SHP77 (cell line): ENCODE results near the gene BEAN1.

Source experiments
- DNase-seq, 2 experiments: peaks; one replicate each; lab custom pipeline; 2025; lab: John Stamatoyannopoulos, UW

BEAN1 gene

GRCh38 chr16:66419527-66419926, 7.6 kb upstream of the BEAN1 start:
- DNase-seq: no peak

GRCh38 chr16:66420396-66420795, 6.7 kb upstream of the BEAN1 start:
- no peak for DNase-seq

- DNase-seq: no peak
Observed at GRCh38 chr16:66421891-66422290, 5.2 kb upstream of the BEAN1 start.

GRCh38 chr16:66422366-66422765, 4.7 kb upstream of the BEAN1 start:
- no peak for DNase-seq

GRCh38 chr16:66423177-66423576, 3.9 kb upstream of the BEAN1 start:
- no peak for DNase-seq

- no peak for DNase-seq
Observed at GRCh38 chr16:66425651-66426050, 1.4 kb upstream of the BEAN1 start.

GRCh38 chr16:66426112-66427035, 721 bp upstream of the BEAN1 start:
- no peak for DNase-seq

- no peak for DNase-seq
Observed at GRCh38 chr16:66427871-66428681, 981 bp downstream of the BEAN1 start.

GRCh38 chr16:66428682-66429251, 1.7 kb downstream of the BEAN1 start:
- DNase-seq: no peak

- DNase-seq: no peak
Observed at GRCh38 chr16:66429290-66429962, 2.3 kb downstream of the BEAN1 start.

- no peak for DNase-seq
Observed at GRCh38 chr16:66430214-66430613, 3.1 kb downstream of the BEAN1 start.

GRCh38 chr16:66431760-66432159, 4.7 kb downstream of the BEAN1 start:
- DNase-seq: no peak

- no peak for DNase-seq
Observed at GRCh38 chr16:66432429-66432828, 5.3 kb downstream of the BEAN1 start.

GRCh38 chr16:66434619-66435430, 7.7 kb downstream of the BEAN1 start:
- DNase-seq: no peak

GRCh38 chr16:66435896-66436295, 8.8 kb downstream of the BEAN1 start:
- DNase-seq: no peak

- DNase-seq: no peak
Observed at GRCh38 chr16:66437391-66437945, 10.4 kb downstream of the BEAN1 start.

- DNase-seq: no peak
Observed at GRCh38 chr16:66438536-66438935, 11.4 kb downstream of the BEAN1 start.

GRCh38 chr16:66439051-66439730, 12.1 kb downstream of the BEAN1 start:
- no peak for DNase-seq

GRCh38 chr16:66440271-66440802, 13.2 kb downstream of the BEAN1 start:
- no peak for DNase-seq

GRCh38 chr16:66440970-66441369, 13.9 kb downstream of the BEAN1 start:
- DNase-seq: no peak
